ENCODE measurements around the gene NRM.

DNA sequence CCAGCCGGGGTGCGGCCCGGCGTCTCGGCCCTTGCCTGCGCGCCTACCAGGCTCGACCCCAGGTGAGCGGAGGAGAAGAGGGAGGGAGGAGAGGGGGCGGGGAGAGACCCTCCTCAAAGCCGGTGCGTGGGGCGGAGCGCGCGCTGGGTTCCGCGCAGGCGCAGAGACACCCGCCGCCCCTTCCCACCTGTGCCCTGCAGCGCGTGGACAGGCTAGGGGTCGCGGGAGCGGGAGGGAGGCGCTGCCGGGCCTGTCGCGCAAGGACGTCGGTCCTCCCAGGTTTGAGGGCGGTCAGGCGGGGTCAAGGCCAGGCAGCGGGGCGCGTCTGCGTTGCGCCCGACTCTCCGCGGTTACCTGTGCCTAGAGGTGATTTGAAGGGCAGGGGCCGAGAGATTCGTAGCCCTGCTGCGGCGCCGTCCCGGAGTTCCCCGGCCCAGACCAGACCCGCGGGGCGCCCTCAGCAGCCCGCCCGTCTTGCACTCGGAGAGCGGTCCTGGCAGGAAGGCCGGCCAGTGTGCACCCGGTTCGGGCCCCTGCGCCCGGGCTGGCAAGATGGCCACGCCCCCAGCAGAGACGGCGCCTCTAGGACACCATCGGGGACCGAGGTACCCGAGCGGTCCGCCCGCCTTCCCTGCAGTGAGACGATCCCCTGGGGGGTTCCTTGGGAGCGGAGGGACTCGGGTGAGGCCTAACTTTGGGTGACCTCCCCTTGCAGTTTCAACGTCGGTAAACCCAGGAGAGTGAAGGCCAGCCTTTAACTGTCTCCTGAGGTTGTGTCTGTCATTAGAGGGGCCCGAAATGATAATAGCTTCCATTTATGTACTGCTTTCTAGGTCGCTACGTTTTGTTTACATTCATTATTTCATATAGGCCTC is 43.3 kb downstream of the NRM start:
- no peak for TF ChIP-seq EZH2 (IDR thresholded peaks at IDR 0.05; ENCODE audit: insufficient read depth, low read length)
- TF ChIP-seq, protein P1, sequence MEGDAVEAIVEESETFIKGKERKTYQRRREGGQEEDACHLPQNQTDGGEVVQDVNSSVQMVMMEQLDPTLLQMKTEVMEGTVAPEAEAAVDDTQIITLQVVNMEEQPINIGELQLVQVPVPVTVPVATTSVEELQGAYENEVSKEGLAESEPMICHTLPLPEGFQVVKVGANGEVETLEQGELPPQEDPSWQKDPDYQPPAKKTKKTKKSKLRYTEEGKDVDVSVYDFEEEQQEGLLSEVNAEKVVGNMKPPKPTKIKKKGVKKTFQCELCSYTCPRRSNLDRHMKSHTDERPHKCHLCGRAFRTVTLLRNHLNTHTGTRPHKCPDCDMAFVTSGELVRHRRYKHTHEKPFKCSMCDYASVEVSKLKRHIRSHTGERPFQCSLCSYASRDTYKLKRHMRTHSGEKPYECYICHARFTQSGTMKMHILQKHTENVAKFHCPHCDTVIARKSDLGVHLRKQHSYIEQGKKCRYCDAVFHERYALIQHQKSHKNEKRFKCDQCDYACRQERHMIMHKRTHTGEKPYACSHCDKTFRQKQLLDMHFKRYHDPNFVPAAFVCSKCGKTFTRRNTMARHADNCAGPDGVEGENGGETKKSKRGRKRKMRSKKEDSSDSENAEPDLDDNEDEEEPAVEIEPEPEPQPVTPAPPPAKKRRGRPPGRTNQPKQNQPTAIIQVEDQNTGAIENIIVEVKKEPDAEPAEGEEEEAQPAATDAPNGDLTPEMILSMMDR (IDR thresholded peaks at IDR 0.05; ENCODE audit: insufficient read depth, low read depth, low read length): no peak
